ENCODE measurements around the gene CCDC47. TPM values are rescaled to one million over a fixed set of nuclear protein-coding genes. Genes with fewer than 3 reads are reported as not detected.
"Not testable (repeated sequence)": the region's sequence is repeated elsewhere in the genome, so short reads cannot be mapped to it uniquely, and the experiment has no call there.

The CCDC47 gene
- total RNA-seq, 1 experiment from 2014 or later: 54.9 TPM

GRCh38 chr17:63796375-63796774, 23.0 kb upstream of the CCDC47 start:
- peaks cover 84% of the 10 kb centered on the region for H3K36me3 ChIP-seq
- DNase-seq; H3K4me3 ChIP-seq; H3K27ac ChIP-seq; H3K9me3 ChIP-seq (replicated peaks); H3K27me3 ChIP-seq; H3K4me1 ChIP-seq: not testable (repeated sequence)

GRCh38 chr17:63792055-63792729, 18.8 kb upstream of the CCDC47 start:
- H3K36me3 ChIP-seq: peaks cover 73% of the 10 kb centered on the region
- no peaks in the 10 kb centered on the region for H3K9me3 ChIP-seq (replicated peaks)
- no peak for DNase-seq
- H3K27ac ChIP-seq: no peak overlapping the region
- H3K4me3 ChIP-seq: no peak overlapping the region
- H3K27me3 ChIP-seq: no peaks in the 10 kb centered on the region
- no peaks in the 10 kb centered on the region for H3K4me1 ChIP-seq

DNA sequence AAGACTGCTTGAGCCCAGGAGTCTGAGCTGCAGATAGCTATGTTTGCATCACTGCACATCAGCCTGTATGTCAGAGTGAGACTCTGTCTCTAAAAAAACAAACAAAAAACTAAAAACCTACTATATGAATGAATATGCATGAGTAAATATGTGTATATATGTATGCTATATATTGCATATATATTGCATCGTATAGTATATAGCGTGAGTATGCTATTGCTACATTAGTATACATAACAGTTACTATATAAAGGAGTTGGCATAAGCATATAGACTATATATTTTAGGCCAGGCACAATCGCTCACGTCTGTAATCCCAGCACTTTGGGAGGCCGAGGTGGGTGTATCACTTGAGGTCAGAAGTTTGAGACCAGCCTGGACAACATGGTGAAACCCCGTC, 16.7 kb upstream of the CCDC47 start:
- Histone ChIP-seq H3K27me3 (no peaks in the 10 kb centered on the region), H3K4me1 (no peaks in the 10 kb centered on the region), H3K36me3 (peaks cover 68% of the 10 kb centered on the region), H3K4me3 (no peak overlapping the region), H3K27ac (no peak overlapping the region), H3K9me3 (replicated peaks) (no peaks in the 10 kb centered on the region)
- DNase-seq: no peak

- no peak overlapping the region for H3K27ac ChIP-seq
- no peaks in the 10 kb centered on the region for H3K4me1 ChIP-seq
- peaks cover 65% of the 10 kb centered on the region for H3K36me3 ChIP-seq
Measured at GRCh38 chr17:63786971-63787711, 13.7 kb upstream of the CCDC47 start.

DNA sequence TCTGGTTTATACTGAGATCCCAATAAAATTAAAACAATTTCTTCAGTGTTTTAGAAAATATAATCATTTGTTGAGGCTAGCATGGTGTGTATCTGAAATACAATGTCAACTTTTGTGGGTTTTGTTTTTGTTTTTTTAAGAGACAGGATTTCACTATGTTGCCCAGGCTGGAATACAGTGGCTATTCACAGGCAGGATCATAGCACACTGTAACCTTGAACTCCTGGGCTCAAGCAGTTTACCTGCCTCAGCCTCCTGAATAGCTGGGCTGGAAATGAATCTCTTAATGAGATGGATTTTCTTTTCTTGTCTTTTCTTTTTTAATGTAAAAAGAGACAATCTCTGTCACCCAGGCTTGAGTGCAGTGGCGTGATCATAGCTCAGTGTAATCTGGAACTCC, 12.7 kb upstream of the CCDC47 start:
- Histone ChIP-seq H3K36me3 (peaks cover 58% of the 10 kb centered on the region), H3K4me1 (no peaks in the 10 kb centered on the region), H3K27me3 (no peaks in the 10 kb centered on the region), H3K9me3 (replicated peaks) (no peaks in the 10 kb centered on the region), H3K4me3 (no peak overlapping the region), H3K27ac (no peak overlapping the region)
- DNase-seq: no peak

More at GRCh38 chr17:63786971-63787711, 13.7 kb upstream of the CCDC47 start:
- Histone ChIP-seq H3K4me3 (no peak overlapping the region), H3K27me3 (no peaks in the 10 kb centered on the region), H3K9me3 (replicated peaks) (no peaks in the 10 kb centered on the region)
- no peak for DNase-seq

- Histone ChIP-seq H3K27me3 (no peaks in the 10 kb centered on the region), H3K27ac (no peak overlapping the region), H3K4me1 (no peaks in the 10 kb centered on the region), H3K36me3 (peaks cover 55% of the 10 kb centered on the region), H3K4me3 (no peak overlapping the region), H3K9me3 (replicated peaks) (no peaks in the 10 kb centered on the region)
- no peak for DNase-seq
Measured at GRCh38 chr17:63785556-63785955, 12.2 kb upstream of the CCDC47 start.

DNA sequence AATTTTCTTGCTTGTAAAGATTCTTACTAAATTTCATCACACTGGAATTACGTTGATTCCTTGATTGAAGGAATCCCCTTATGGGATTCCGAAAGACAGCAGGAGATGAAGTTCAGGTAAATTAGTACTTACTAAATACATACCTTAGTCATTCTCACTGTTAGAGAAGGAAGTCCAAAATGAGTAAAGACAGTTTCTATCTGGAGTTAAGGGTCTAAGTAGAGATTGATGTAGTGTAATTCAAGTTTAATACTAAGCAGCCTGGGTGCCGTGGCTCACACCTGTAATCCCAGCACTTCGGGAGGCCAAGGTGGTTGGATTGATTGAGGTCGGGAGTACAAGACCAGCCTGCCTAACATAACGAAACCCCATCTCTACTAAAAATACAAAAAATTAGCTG, 10.1 kb upstream of the CCDC47 start:
- DNase-seq: no peak
- Histone ChIP-seq H3K27me3 (no peaks in the 10 kb centered on the region), H3K4me1 (no peaks in the 10 kb centered on the region), H3K36me3 (peaks cover 43% of the 10 kb centered on the region), H3K4me3 (no peak overlapping the region), H3K9me3 (replicated peaks) (no peaks in the 10 kb centered on the region), H3K27ac (no peak overlapping the region)

GRCh38 chr17:63780928-63781327, 7.5 kb upstream of the CCDC47 start:
- H3K9me3 ChIP-seq (replicated peaks): no peaks in the 10 kb centered on the region
- H3K4me3 ChIP-seq: no peak overlapping the region
- no peaks in the 10 kb centered on the region for H3K27me3 ChIP-seq
- H3K36me3 ChIP-seq: peaks cover 37% of the 10 kb centered on the region
- DNase-seq: no peak
- H3K27ac ChIP-seq: no peak overlapping the region
- no peaks in the 10 kb centered on the region for H3K4me1 ChIP-seq

DNA sequence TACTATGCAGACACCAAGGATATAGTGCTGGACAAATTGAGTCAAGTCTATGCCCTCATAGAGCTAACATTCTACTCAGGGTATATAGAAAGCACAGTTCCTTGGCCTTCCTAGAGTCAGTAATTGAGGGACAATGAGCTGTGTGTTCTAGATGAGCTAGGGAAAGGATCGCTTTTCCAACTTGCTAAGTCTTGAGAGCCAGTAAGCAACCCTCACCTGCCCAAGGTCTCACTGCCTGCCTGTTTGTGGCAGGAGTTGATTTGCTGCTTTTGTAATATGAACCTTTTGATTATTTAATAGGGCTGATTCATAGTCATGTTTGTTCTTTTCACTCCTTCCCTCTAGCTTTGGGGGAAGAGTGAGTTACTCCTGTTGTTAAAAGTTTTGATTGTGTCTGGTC, 7.1 kb upstream of the CCDC47 start:
- H3K4me3 ChIP-seq: no peak overlapping the region
- peaks cover 38% of the 10 kb centered on the region for H3K36me3 ChIP-seq
- H3K4me1 ChIP-seq: no peaks in the 10 kb centered on the region
- no peaks in the 10 kb centered on the region for H3K9me3 ChIP-seq (replicated peaks)
- H3K27me3 ChIP-seq: no peaks in the 10 kb centered on the region
- peak; percentile 4 to 32 for DNase-seq
- H3K27ac ChIP-seq: no peak overlapping the region

DNA sequence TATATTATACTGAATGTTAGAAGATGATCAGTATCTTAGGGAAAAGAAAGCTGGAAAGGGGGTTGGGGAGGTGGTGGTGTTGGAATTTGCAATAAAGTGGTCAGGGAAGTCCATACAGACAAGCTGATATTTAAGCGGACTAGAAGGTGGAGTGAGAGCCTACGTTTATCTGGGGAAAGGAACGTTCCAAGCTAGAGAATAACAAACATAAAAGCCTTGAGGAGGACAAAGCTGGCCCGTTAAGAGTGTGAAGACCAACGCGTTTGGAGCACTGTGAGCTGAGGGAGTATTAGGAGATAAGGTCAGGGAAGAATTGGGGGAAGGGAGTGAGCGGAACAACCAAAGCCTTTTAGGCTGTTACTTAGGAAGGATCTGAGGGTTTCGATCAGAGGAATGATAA, 2.0 kb upstream of the CCDC47 start:
- Histone ChIP-seq H3K27me3 (no peaks in the 10 kb centered on the region), H3K36me3 (peaks cover 15% of the 10 kb centered on the region), H3K27ac (no peak overlapping the region), H3K4me1 (no peaks in the 10 kb centered on the region), H3K4me3 (peak overlapping the region; percentile 74), H3K9me3 (replicated peaks) (no peaks in the 10 kb centered on the region)
- DNase-seq: peak in 1 of 2 experiments; percentile 2

DNA sequence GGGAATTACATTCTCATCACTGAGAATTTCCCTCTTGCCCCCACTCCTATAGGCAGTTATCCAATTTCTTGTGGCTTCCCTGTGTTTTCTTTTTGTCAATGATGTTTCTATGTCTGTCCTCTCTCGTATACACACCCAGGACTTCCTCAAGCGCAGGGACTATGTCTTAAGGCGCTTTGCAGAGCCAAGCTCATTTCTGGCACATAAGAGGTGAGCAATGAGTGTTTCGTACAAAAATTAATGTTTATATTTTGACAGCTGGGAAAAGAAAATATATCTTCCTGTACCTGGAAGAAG, 1.5 kb upstream of the CCDC47 start:
- peak overlapping the region; percentile 74 for H3K4me3 ChIP-seq
- DNase-seq: peak in 1 of 2 experiments; percentile 8
- H3K27ac ChIP-seq: peak overlapping the region; percentile 96; the same call in 1 of the 2 replicates
- no peaks in the 10 kb centered on the region for H3K9me3 ChIP-seq (replicated peaks)
- H3K36me3 ChIP-seq: peaks cover 13% of the 10 kb centered on the region
- no peaks in the 10 kb centered on the region for H3K27me3 ChIP-seq
- no peaks in the 10 kb centered on the region for H3K4me1 ChIP-seq

DNA sequence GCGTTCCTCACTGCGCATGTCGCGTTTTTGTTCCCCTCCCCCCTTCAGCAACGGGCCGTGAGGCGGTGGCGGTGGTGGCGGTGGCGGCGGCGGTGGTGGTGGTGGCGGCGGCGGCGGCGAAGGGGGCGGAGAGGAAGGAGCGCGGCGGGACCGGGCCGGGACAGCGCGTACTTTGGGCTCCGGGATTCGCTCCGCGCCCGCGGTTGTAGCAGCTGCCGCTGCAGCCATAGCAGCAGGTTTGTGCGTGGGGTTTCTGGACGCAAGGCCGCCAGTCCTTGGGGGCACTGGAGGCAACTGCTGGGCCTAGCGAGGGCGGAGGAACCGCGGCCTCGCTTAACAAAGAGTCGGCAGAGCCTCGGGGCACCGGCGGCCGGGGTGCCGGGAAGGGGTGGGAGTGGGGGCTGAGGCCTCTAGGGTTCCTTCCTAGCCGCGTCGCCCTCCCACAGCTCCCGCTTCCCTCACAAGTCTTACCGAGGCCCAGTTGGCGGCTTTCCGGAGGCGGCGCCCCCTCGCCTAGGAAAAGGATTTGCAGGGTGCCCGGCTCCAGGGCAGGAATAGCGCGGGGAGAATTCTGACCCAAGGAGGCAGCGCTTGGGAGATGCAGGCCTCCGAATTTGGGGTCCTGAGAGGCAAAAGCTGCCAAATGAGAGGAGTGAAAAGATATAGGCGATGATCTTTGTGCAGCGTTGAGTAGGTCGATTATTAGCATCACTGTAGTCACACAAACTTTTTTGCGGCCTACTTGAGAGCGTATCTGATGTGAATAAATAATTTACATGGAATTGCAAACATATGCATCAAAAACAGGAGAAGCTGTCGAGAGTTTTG, 958 bp upstream of the CCDC47 start, which contains the start of gene DDX42:
Gene DDX42, plus strand, starts transcription at position 30 of the 828 bp plus-strand sequence. CDS start 12,880 bp downstream, outside the sequence.
- Histone ChIP-seq H3K4me1 (no peaks in the 10 kb centered on the region), H3K4me3 (peak within 1 kb of the TSS; percentile 74), H3K27ac (peak within 1 kb of the TSS; percentile 96), H3K36me3 (peaks cover 13% of the 10 kb centered on the region), H3K27me3 (no peaks in the 10 kb centered on the region), H3K9me3 (replicated peaks) (no peaks in the 10 kb centered on the region)
- peak; percentile 54 to 63 for DNase-seq

DNA sequence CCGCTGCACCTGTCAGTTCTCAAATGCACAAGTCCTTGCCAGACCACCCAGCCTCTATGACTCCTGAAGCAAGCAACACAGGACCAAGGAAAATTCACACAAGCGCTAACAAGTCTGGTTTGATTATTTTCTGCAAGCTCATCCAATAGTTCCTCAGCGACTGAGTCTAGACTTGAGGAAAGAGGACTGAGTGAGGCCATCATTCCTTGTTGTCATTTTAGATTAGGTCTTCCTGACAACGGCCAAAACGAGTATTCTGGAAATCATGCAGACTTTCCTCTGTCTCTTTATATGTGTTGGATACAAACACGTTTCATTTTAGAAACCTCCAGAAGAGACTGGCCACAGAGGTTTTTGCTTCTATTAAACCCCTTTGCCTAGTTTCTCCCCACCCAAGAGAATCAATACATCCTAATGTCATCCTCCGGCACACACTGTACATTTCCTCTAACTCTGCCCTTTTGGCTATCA, 561 bp downstream of the CCDC47 start:
- peak overlapping the region; percentile 74 for H3K4me3 ChIP-seq
- peak; percentile 29 to 48 for DNase-seq
- H3K27ac ChIP-seq: peak overlapping the region; percentile 96
- H3K27me3 ChIP-seq: no peaks in the 10 kb centered on the region
- peaks cover 12% of the 10 kb centered on the region for H3K36me3 ChIP-seq
- H3K4me1 ChIP-seq: no peaks in the 10 kb centered on the region
- no peaks in the 10 kb centered on the region for H3K9me3 ChIP-seq (replicated peaks)

DNA sequence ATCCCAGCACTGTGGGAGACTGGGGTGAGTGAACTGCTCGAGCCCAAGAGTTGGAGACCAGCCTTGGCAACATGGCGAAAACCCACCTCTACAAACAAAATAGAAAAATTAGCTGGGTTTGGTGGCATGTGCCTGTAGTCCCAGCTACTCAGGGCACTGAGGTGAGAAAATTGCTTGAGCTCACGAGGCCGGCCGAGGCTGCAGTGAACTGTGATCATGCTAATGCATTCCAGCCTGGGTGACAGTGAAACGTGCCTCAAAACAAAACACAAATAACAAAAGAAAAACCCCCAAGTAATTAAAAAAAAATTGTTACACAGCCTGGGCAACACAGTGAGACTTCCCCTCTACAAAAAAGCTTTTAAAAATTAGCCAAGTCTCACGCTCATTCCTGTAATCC, 5.0 kb downstream of the CCDC47 start:
- peaks cover 23% of the 10 kb centered on the region for H3K36me3 ChIP-seq
- no peak overlapping the region for H3K4me3 ChIP-seq
- no peaks in the 10 kb centered on the region for H3K9me3 ChIP-seq (replicated peaks)
- no peaks in the 10 kb centered on the region for H3K4me1 ChIP-seq
- H3K27ac ChIP-seq: no peak overlapping the region
- H3K27me3 ChIP-seq: no peaks in the 10 kb centered on the region
- DNase-seq: no peak

- peaks cover 38% of the 10 kb centered on the region for H3K36me3 ChIP-seq
- H3K27me3 ChIP-seq: no peaks in the 10 kb centered on the region
- H3K9me3 ChIP-seq (replicated peaks): no peaks in the 10 kb centered on the region
Measured at GRCh38 chr17:63766754-63767153, 6.6 kb downstream of the CCDC47 start.

More at GRCh38 chr17:63766754-63767153, 6.6 kb downstream of the CCDC47 start:
- DNase-seq: no peak
- no peaks in the 10 kb centered on the region for H3K4me1 ChIP-seq
- no peak overlapping the region for H3K27ac ChIP-seq
- H3K4me3 ChIP-seq: no peak overlapping the region
